Measurements from ENCODE around the gene MFNG. TPM values are rescaled to one million over a fixed set of nuclear protein-coding genes. Genes with fewer than 3 reads are reported as not detected.

Gene MFNG
- total RNA-seq, 4 donors from 2014 or later = 11.7 to 24.9 (median 19.4) TPM

DNA sequence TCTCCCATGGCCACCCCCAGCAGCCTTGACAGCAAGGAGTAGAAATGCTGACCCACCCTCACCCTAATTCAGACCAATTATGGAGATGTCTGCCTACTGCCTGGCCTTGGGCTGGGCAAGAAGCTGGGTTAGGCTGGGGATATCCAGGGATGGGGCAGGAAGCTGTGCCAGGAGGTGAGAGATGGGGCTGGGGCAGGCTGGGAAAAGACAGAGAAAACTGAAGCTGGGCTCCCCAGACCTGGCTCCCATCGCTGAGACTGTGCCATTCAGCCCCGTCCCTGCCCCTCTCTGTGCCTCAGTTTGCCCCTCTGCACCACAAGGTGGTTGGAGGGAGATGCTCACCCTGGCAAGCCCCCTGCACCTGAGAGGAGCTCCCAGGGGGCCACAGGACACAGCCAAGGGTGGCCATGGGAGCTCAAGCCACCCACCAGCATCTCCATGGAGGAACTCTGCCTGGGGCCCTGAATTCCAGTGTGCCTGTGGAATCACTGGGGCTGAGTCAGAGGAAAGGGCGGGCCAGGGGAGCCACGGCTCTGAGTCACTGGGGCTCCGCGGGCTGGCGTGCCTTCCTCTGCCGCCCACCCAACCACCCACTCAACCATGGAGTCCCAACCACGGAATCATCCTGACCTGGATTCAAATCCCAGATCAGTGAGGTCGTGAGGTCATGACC is 39.0 kb upstream of the MFNG start:
- H3K4me3 ChIP-seq = no peak overlapping the region
- no peaks in the 10 kb centered on the region for H3K36me3 ChIP-seq
- DNase-seq (ENCODE audit: low spot score in 2 of 2) = no peak
- TF ChIP-seq, protein P1, sequence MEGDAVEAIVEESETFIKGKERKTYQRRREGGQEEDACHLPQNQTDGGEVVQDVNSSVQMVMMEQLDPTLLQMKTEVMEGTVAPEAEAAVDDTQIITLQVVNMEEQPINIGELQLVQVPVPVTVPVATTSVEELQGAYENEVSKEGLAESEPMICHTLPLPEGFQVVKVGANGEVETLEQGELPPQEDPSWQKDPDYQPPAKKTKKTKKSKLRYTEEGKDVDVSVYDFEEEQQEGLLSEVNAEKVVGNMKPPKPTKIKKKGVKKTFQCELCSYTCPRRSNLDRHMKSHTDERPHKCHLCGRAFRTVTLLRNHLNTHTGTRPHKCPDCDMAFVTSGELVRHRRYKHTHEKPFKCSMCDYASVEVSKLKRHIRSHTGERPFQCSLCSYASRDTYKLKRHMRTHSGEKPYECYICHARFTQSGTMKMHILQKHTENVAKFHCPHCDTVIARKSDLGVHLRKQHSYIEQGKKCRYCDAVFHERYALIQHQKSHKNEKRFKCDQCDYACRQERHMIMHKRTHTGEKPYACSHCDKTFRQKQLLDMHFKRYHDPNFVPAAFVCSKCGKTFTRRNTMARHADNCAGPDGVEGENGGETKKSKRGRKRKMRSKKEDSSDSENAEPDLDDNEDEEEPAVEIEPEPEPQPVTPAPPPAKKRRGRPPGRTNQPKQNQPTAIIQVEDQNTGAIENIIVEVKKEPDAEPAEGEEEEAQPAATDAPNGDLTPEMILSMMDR (IDR thresholded peaks at IDR 0.05) = no peak
- TF ChIP-seq EP300 (IDR thresholded peaks at IDR 0.05) = peak in 1 of 2 donors; percentile 27
- TF ChIP-seq POLR2A (IDR thresholded peaks at IDR 0.05) = no peak
- H3K9me3 ChIP-seq = no peaks in the 10 kb centered on the region
- WGBS, 2 donors = 18 to 40% methylated on average over 8 to 10 of the region's 10 CpGs
- H3K27ac ChIP-seq = peak overlapping the region in 3 of 4 donors; percentile 50 to 81 (median 52)
- no peaks in the 10 kb centered on the region for H3K27me3 ChIP-seq
- peaks cover 0 to 33% (median 15%) of the 10 kb centered on the region in 4 donors for H3K4me1 ChIP-seq

DNA sequence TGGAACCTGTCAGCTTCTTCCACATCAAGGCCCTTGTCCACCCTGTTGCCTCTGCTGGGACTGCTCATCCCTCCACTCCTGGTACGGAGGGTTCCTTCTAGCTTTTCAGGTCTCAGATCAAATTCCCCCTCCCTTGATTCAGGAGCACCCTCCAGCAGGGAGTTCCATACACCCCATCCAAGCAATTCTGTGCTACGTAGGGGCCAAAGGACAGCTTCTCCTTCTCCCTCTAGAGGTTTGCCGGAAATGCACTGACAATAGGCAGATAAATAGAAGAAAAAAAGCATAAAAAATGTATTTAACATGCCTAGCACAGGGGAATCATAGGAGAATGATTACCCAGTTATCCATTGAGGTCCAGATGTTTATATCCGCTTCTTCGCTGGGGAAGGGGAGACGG is 36.3 kb upstream of the MFNG start:
- Histone ChIP-seq H3K4me1 (peaks cover 0 to 55% (median 21%) of the 10 kb centered on the region in 4 donors), H3K27ac (peak overlapping the region in 1 of 4 donors; percentile 22), H3K4me3 (no peak overlapping the region), H3K9me3 (no peaks in the 10 kb centered on the region), H3K27me3 (peaks cover 0 to 9% of the 10 kb centered on the region in 2 donors), H3K36me3 (no peaks in the 10 kb centered on the region)
- WGBS, 2 donors = 90 to 97% methylated on average over 6 of the region's 6 CpGs
- DNase-seq (ENCODE audit: low spot score in 2 of 2) = no peak
- TF ChIP-seq EP300 (IDR thresholded peaks at IDR 0.05) (no peak), POLR2A (IDR thresholded peaks at IDR 0.05) (no peak)
- TF ChIP-seq, protein P1 (IDR thresholded peaks at IDR 0.05) = no peak

DNA sequence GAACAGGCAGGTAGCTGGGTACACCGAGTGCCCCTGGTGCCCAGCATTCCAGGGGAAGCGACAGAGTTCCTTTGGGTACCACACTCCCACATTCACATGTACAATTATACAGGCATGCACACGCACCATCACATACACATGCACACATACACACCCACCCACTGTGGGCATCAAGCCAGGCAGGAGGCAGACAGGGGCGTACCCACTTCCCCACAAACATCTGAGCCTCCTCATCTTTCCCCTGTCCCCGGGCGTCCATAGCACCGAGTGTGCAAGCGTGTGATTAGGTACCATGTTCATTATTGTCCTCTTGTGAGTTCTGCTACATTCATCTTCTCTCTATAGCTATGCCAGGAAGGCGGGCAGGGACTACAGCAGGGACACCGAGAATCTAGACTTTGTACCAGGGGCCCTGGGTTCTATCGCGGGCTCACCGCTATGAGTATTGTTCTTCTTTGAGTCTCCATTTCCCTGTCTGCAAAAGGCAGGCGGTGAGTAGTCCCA is 35.1 kb upstream of the MFNG start:
- Histone ChIP-seq H3K4me3 (no peak overlapping the region), H3K27ac (peak overlapping the region in 2 of 4 donors; percentile 19 to 52), H3K4me1 (peaks cover 0 to 55% (median 21%) of the 10 kb centered on the region in 4 donors), H3K36me3 (peaks cover 0 to 6% (median 0%) of the 10 kb centered on the region in 3 donors), H3K9me3 (no peaks in the 10 kb centered on the region), H3K27me3 (peaks cover 0 to 9% of the 10 kb centered on the region in 2 donors)
- 64 to 73% methylated on average over 14 of the region's 14 CpGs for WGBS, 2 donors
- no peak for DNase-seq (ENCODE audit: low spot score in 2 of 2)
- TF ChIP-seq, protein P1 (IDR thresholded peaks at IDR 0.05) = no peak
- TF ChIP-seq EP300 (IDR thresholded peaks at IDR 0.05) = no peak
- TF ChIP-seq POLR2A (IDR thresholded peaks at IDR 0.05) = no peak

DNA sequence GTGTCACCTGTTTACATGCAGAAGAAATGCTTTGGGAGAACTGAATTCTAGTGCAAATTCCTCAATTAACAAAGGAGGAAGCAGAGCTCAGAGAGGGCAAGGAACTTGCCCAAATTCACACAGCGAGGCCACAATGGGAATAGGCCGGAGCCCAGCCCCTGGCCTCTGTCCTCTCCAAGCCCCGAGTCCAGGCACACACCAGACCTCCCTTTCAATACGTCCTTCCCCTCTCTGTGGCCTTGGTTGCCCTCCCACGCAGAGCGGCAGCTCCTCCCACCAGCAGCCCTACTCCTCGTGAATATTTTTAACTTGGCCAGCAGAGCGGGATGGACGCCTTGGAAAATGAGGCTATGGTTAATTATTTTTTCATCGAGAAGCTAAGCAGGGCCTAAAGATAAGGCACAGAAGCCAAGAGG is 34.6 kb upstream of the MFNG start:
- H3K4me3 ChIP-seq = no peak overlapping the region
- no peaks in the 10 kb centered on the region for H3K9me3 ChIP-seq
- TF ChIP-seq, protein P1 (IDR thresholded peaks at IDR 0.05) = no peak
- no peak for TF ChIP-seq POLR2A (IDR thresholded peaks at IDR 0.05)
- no peak for TF ChIP-seq EP300 (IDR thresholded peaks at IDR 0.05)
- peak overlapping the region in 2 of 4 donors; percentile 19 to 52 for H3K27ac ChIP-seq
- 24 to 30% methylated on average over 10 of the region's 10 CpGs for WGBS, 2 donors
- no peak for DNase-seq (ENCODE audit: low spot score in 2 of 2)
- peaks cover 0 to 11% (median 0%) of the 10 kb centered on the region in 3 donors for H3K36me3 ChIP-seq
- H3K4me1 ChIP-seq = peaks cover 0 to 55% (median 21%) of the 10 kb centered on the region in 4 donors
- peaks cover 0 to 9% of the 10 kb centered on the region in 2 donors for H3K27me3 ChIP-seq
